Measurements from ENCODE around the gene ZNF208.
"Not testable (repeated sequence)": the region's sequence is repeated elsewhere in the genome, so short reads cannot be mapped to it uniquely, and the experiment has no call there.

Gene ZNF208

GRCh38 chr19:21921691-21922180, 89.0 kb downstream of the ZNF208 start:
- Histone ChIP-seq H3K4me3 (ENCODE audit: low read length) (no peak overlapping the region), H3K27ac (ENCODE audit: low read length) (no peak overlapping the region), H3K36me3 (ENCODE audit: insufficient read depth, low read depth, low read length) (no peaks in the 10 kb centered on the region), H3K4me1 (ENCODE audit: insufficient read depth, low read length) (no peaks in the 10 kb centered on the region), H3K9me3 (ENCODE audit: insufficient read depth, low read depth, low read length) (peaks cover 97% of the 10 kb centered on the region), H3K27me3 (ENCODE audit: insufficient read depth, low read length) (no peaks in the 10 kb centered on the region), H3K9ac (ENCODE audit: low read depth, low read length) (no peak overlapping the region)

GRCh38 chr19:21915411-21915810, 95.3 kb downstream of the ZNF208 start:
- no peaks in the 10 kb centered on the region for H3K4me1 ChIP-seq (ENCODE audit: insufficient read depth, low read length)
- H3K27ac ChIP-seq (ENCODE audit: low read length) = no peak overlapping the region
- H3K36me3 ChIP-seq (ENCODE audit: insufficient read depth, low read depth, low read length) = no peaks in the 10 kb centered on the region
- H3K9ac ChIP-seq (ENCODE audit: low read depth, low read length) = no peak overlapping the region
- H3K4me3 ChIP-seq (ENCODE audit: low read length) = no peak overlapping the region
- H3K27me3 ChIP-seq (ENCODE audit: insufficient read depth, low read length) = no peaks in the 10 kb centered on the region
- H3K9me3 ChIP-seq (ENCODE audit: insufficient read depth, low read depth, low read length) = peaks cover 92% of the 10 kb centered on the region

- no peak overlapping the region for H3K4me3 ChIP-seq (ENCODE audit: low read length)
- no peaks in the 10 kb centered on the region for H3K4me1 ChIP-seq (ENCODE audit: insufficient read depth, low read length)
- H3K9ac ChIP-seq (ENCODE audit: low read depth, low read length) = no peak overlapping the region
- no peaks in the 10 kb centered on the region for H3K27me3 ChIP-seq (ENCODE audit: insufficient read depth, low read length)
- no peaks in the 10 kb centered on the region for H3K36me3 ChIP-seq (ENCODE audit: insufficient read depth, low read depth, low read length)
- no peak overlapping the region for H3K27ac ChIP-seq (ENCODE audit: low read length)
- peaks cover 92% of the 10 kb centered on the region for H3K9me3 ChIP-seq (ENCODE audit: insufficient read depth, low read depth, low read length)
Measured at GRCh38 chr19:21912654-21913053, 98.1 kb downstream of the ZNF208 start.

GRCh38 chr19:21910318-21910717, 100.4 kb downstream of the ZNF208 start:
- peaks cover 92% of the 10 kb centered on the region for H3K9me3 ChIP-seq (ENCODE audit: insufficient read depth, low read depth, low read length)
- no peak overlapping the region for H3K27ac ChIP-seq (ENCODE audit: low read length)
- no peaks in the 10 kb centered on the region for H3K4me1 ChIP-seq (ENCODE audit: insufficient read depth, low read length)
- no peak overlapping the region for H3K9ac ChIP-seq (ENCODE audit: low read depth, low read length)
- no peaks in the 10 kb centered on the region for H3K27me3 ChIP-seq (ENCODE audit: insufficient read depth, low read length)
- no peak overlapping the region for H3K4me3 ChIP-seq (ENCODE audit: low read length)
- H3K36me3 ChIP-seq (ENCODE audit: insufficient read depth, low read depth, low read length) = no peaks in the 10 kb centered on the region

GRCh38 chr19:21908066-21908465, 102.7 kb downstream of the ZNF208 start:
- no peak overlapping the region for H3K27ac ChIP-seq (ENCODE audit: low read length)
- no peaks in the 10 kb centered on the region for H3K27me3 ChIP-seq (ENCODE audit: insufficient read depth, low read length)
- no peak overlapping the region for H3K4me3 ChIP-seq (ENCODE audit: low read length)
- no peak overlapping the region for H3K9ac ChIP-seq (ENCODE audit: low read depth, low read length)
- no peaks in the 10 kb centered on the region for H3K36me3 ChIP-seq (ENCODE audit: insufficient read depth, low read depth, low read length)
- no peaks in the 10 kb centered on the region for H3K4me1 ChIP-seq (ENCODE audit: insufficient read depth, low read length)
- peaks cover 100% of the 10 kb centered on the region for H3K9me3 ChIP-seq (ENCODE audit: insufficient read depth, low read depth, low read length)

- no peaks in the 10 kb centered on the region for H3K36me3 ChIP-seq (ENCODE audit: insufficient read depth, low read depth, low read length)
- H3K9me3 ChIP-seq (ENCODE audit: insufficient read depth, low read depth, low read length) = peaks cover 100% of the 10 kb centered on the region
- H3K4me3 ChIP-seq (ENCODE audit: low read length) = no peak overlapping the region
- no peaks in the 10 kb centered on the region for H3K4me1 ChIP-seq (ENCODE audit: insufficient read depth, low read length)
- no peak overlapping the region for H3K9ac ChIP-seq (ENCODE audit: low read depth, low read length)
- H3K27me3 ChIP-seq (ENCODE audit: insufficient read depth, low read length) = no peaks in the 10 kb centered on the region
- H3K27ac ChIP-seq (ENCODE audit: low read length) = no peak overlapping the region
Measured at GRCh38 chr19:21907516-21907915, 103.2 kb downstream of the ZNF208 start.

- no peaks in the 10 kb centered on the region for H3K27me3 ChIP-seq (ENCODE audit: insufficient read depth, low read length)
- H3K4me1 ChIP-seq (ENCODE audit: insufficient read depth, low read length) = no peaks in the 10 kb centered on the region
- H3K9me3 ChIP-seq (ENCODE audit: insufficient read depth, low read depth, low read length) = peaks cover 84% of the 10 kb centered on the region
Measured at GRCh38 chr19:21902571-21902970, 108.2 kb downstream of the ZNF208 start.

GRCh38 chr19:21901861-21902260, 108.9 kb downstream of the ZNF208 start:
- Histone ChIP-seq H3K4me3 (ENCODE audit: low read length) (no peak overlapping the region), H3K27me3 (ENCODE audit: insufficient read depth, low read length) (no peaks in the 10 kb centered on the region), H3K27ac (ENCODE audit: low read length) (no peak overlapping the region), H3K36me3 (ENCODE audit: insufficient read depth, low read depth, low read length) (no peaks in the 10 kb centered on the region), H3K9ac (ENCODE audit: low read depth, low read length) (no peak overlapping the region), H3K4me1 (ENCODE audit: insufficient read depth, low read length) (no peaks in the 10 kb centered on the region), H3K9me3 (ENCODE audit: insufficient read depth, low read depth, low read length) (peaks cover 84% of the 10 kb centered on the region)

More at GRCh38 chr19:21902571-21902970, 108.2 kb downstream of the ZNF208 start:
- Histone ChIP-seq H3K27ac (ENCODE audit: low read length) (no peak overlapping the region), H3K36me3 (ENCODE audit: insufficient read depth, low read depth, low read length) (no peaks in the 10 kb centered on the region), H3K9ac (ENCODE audit: low read depth, low read length) (no peak overlapping the region), H3K4me3 (ENCODE audit: low read length) (no peak overlapping the region)

GRCh38 chr19:21900401-21900800, 110.3 kb downstream of the ZNF208 start:
- Histone ChIP-seq H3K9me3 (ENCODE audit: insufficient read depth, low read depth, low read length) (peaks cover 73% of the 10 kb centered on the region), H3K4me1 (ENCODE audit: insufficient read depth, low read length) (no peaks in the 10 kb centered on the region), H3K27ac (ENCODE audit: low read length) (no peak overlapping the region), H3K27me3 (ENCODE audit: insufficient read depth, low read length) (no peaks in the 10 kb centered on the region), H3K4me3 (ENCODE audit: low read length) (no peak overlapping the region), H3K9ac (ENCODE audit: low read depth, low read length) (no peak overlapping the region), H3K36me3 (ENCODE audit: insufficient read depth, low read depth, low read length) (no peaks in the 10 kb centered on the region)

- Histone ChIP-seq H3K27ac (ENCODE audit: low read length) (no peak overlapping the region), H3K27me3 (ENCODE audit: insufficient read depth, low read length) (no peaks in the 10 kb centered on the region), H3K4me1 (ENCODE audit: insufficient read depth, low read length) (no peaks in the 10 kb centered on the region), H3K4me3 (ENCODE audit: low read length) (no peak overlapping the region), H3K9ac (ENCODE audit: low read depth, low read length) (no peak overlapping the region), H3K9me3 (ENCODE audit: insufficient read depth, low read depth, low read length) (peaks cover 31% of the 10 kb centered on the region), H3K36me3 (ENCODE audit: insufficient read depth, low read depth, low read length) (no peaks in the 10 kb centered on the region)
Measured at GRCh38 chr19:21891086-21891485, 119.7 kb downstream of the ZNF208 start.

GRCh38 chr19:21890017-21890416, 120.7 kb downstream of the ZNF208 start:
- not testable (repeated sequence) for H3K36me3 ChIP-seq (ENCODE audit: insufficient read depth, low read depth, low read length); H3K4me1 ChIP-seq (ENCODE audit: insufficient read depth, low read length); H3K4me3 ChIP-seq (ENCODE audit: low read length); H3K9ac ChIP-seq (ENCODE audit: low read depth, low read length); H3K27ac ChIP-seq (ENCODE audit: low read length); H3K27me3 ChIP-seq (ENCODE audit: insufficient read depth, low read length)
- H3K9me3 ChIP-seq (ENCODE audit: insufficient read depth, low read depth, low read length) = peaks cover 39% of the 10 kb centered on the region

GRCh38 chr19:21885516-21885915, 125.2 kb downstream of the ZNF208 start:
- not testable (repeated sequence) for H3K4me3 ChIP-seq (ENCODE audit: low read length); H3K9ac ChIP-seq (ENCODE audit: low read depth, low read length); H3K4me1 ChIP-seq (ENCODE audit: insufficient read depth, low read length); H3K27me3 ChIP-seq (ENCODE audit: insufficient read depth, low read length); H3K36me3 ChIP-seq (ENCODE audit: insufficient read depth, low read depth, low read length); H3K27ac ChIP-seq (ENCODE audit: low read length)
- H3K9me3 ChIP-seq (ENCODE audit: insufficient read depth, low read depth, low read length) = peaks cover 26% of the 10 kb centered on the region

GRCh38 chr19:21884786-21885185, 126.0 kb downstream of the ZNF208 start:
- H3K4me3 ChIP-seq (ENCODE audit: low read length); H3K27ac ChIP-seq (ENCODE audit: low read length); H3K27me3 ChIP-seq (ENCODE audit: insufficient read depth, low read length); H3K36me3 ChIP-seq (ENCODE audit: insufficient read depth, low read depth, low read length); H3K9ac ChIP-seq (ENCODE audit: low read depth, low read length); H3K4me1 ChIP-seq (ENCODE audit: insufficient read depth, low read length): not testable (repeated sequence)
- H3K9me3 ChIP-seq (ENCODE audit: insufficient read depth, low read depth, low read length) = peaks cover 29% of the 10 kb centered on the region

All from iPS-20b (cell line).